Neutrophil (primary cell): ENCODE data around the gene MYL3.
A peak's percentile ranks its signal among the peaks of the same experiment; 100 is the strongest.

Experiments used
- H3K27ac ChIP-seq: fragments of 200-600 bp; sonication (generic); 2 replicates; pipeline ENCODE4 v1.5.1; 2016; ENCODE audit warnings: mild to moderate bottlenecking, moderate library complexity
- H3K27me3 ChIP-seq: fragments of 200-600 bp; sonication (generic); 2 replicates; pipeline ENCODE4 v1.6.0; 2016; ENCODE audit warnings: mild to moderate bottlenecking
- H3K36me3 ChIP-seq: fragments of 200-600 bp; sonication (generic); 2 replicates; pipeline ENCODE4 v1.5.1; 2017
- H3K4me1 ChIP-seq, 2 experiments: fragments of 200-600 bp in 1 of 2; sonication (generic) in 1 of 2; 1 replicate in 1 of 2; 2 replicates in 1 of 2; pipeline versions ENCODE4 v1.5.1 to v1.6.1; 2013 to 2016; ENCODE audit warnings: low read depth in 1 of 2, low read length in 1 of 2, mild to moderate bottlenecking in 1 of 2, moderate library complexity in 1 of 2; ENCODE audit not compliant: control insufficient read depth in 1 of 2, insufficient read depth in 1 of 2
- H3K4me3 ChIP-seq, 2 experiments: fragments of 200-600 bp in 1 of 2; sonication (generic) in 1 of 2; 1 replicate in 1 of 2; 2 replicates in 1 of 2; pipeline ENCODE4 v1.5.1; 2013 to 2016; ENCODE audit warnings: low read depth in 1 of 2, low read length in 1 of 2, mild to moderate bottlenecking in 1 of 2, moderate library complexity in 1 of 2
- H3K9me3 ChIP-seq: fragments of 200-600 bp; sonication (generic); 2 replicates; pipeline ENCODE4 v1.5.1; 2016
- TF ChIP-seq, protein P1 (sequence below): fragments of 200-600 bp; sonication (generic); IDR thresholded peaks from 2 replicates; pipeline ENCODE4 v1.5.1; 2016; ENCODE audit warnings: antibody characterized with exemption

Gene MYL3

DNA sequence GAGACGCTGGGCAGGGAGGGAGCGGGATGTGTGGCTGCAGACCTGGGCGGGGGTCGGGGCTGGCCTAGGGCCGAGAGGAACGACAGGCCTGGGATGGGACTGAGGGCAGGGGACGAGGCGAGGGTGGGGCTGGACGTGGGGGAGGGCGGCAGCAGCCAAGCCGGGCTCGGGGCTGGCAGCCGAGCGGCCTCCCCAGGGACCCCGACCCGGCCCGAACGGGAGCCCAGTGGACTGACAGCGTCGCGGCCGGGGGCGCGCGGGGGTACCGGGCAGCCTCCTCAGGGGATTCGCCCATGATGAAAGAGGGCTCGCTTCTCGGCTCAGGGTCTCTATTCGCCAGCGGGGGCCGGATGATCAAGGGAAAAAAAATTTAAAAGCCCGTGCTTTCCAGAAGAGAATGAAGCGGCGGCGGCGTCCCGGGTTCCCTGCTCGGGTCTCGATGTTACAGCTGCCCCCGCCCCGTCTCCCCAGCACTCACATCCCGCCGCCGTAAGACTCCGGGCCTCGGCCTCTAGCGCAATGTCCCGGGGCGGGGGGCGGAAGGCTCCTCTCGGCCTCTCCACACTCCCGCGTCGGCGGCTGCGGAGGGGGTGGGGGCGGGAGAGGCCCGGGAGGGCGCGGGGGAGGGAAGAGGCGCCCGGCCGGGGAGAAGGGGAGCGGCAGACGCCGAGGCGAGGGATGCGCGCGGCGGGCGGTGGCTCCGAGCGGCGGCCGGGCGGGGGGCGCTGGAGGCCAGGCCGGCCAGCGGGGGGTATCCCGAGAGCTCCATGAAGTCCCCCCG, 18.5 kb upstream of the MYL3 start:
- Histone ChIP-seq H3K36me3 (no peaks in the 10 kb centered on the region), H3K4me3 (peak overlapping the region in 1 of 2 experiments; percentile 56), H3K4me1 (peaks cover 5 to 23% of the 10 kb centered on the region in 2 experiments), H3K9me3 (no peaks in the 10 kb centered on the region), H3K27ac (no peak overlapping the region), H3K27me3 (peaks cover 88% of the 10 kb centered on the region)
- TF ChIP-seq, protein P1, sequence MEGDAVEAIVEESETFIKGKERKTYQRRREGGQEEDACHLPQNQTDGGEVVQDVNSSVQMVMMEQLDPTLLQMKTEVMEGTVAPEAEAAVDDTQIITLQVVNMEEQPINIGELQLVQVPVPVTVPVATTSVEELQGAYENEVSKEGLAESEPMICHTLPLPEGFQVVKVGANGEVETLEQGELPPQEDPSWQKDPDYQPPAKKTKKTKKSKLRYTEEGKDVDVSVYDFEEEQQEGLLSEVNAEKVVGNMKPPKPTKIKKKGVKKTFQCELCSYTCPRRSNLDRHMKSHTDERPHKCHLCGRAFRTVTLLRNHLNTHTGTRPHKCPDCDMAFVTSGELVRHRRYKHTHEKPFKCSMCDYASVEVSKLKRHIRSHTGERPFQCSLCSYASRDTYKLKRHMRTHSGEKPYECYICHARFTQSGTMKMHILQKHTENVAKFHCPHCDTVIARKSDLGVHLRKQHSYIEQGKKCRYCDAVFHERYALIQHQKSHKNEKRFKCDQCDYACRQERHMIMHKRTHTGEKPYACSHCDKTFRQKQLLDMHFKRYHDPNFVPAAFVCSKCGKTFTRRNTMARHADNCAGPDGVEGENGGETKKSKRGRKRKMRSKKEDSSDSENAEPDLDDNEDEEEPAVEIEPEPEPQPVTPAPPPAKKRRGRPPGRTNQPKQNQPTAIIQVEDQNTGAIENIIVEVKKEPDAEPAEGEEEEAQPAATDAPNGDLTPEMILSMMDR = no peak

DNA sequence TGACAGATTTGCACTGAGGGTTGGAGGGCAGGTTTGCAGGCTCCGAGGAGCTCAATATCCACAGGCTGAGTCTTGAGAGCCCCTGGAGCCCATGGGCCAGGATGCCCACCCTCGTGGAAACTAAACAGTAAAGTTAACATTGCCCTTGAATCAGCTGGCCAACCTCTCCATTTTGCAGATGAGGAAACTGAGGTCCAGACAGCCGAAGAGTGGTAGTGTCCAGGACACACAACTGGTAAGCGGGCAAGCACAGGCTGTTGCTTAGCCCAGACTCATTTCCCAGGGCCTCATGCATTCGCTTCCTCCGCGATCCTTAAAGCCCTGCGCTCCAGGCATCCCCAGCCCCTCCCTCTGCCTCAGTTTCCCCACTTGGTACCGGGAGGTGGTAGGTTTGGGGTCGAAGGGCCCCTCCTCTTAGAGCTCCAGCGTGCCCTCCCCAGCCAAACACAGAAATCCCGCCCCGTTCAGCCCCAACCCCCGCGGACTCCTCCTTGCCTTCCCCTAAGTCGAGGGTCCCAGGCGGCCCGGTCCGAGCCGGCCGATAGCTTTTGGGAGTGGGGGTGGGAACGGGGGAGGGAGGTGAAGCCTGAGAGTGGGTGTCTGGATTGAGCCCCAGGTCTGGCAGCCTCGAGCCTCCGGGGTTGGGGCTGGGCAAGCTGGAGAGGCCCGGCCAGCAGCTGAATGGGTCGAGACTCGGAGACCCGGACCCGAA, 17.8 kb upstream of the MYL3 start:
- TF ChIP-seq, protein P1 = no peak
- H3K9me3 ChIP-seq = no peaks in the 10 kb centered on the region
- peaks cover 82% of the 10 kb centered on the region for H3K27me3 ChIP-seq
- no peak overlapping the region for H3K4me3 ChIP-seq
- no peaks in the 10 kb centered on the region for H3K36me3 ChIP-seq
- H3K27ac ChIP-seq = no peak overlapping the region
- peaks cover 5 to 23% of the 10 kb centered on the region in 2 experiments for H3K4me1 ChIP-seq

DNA sequence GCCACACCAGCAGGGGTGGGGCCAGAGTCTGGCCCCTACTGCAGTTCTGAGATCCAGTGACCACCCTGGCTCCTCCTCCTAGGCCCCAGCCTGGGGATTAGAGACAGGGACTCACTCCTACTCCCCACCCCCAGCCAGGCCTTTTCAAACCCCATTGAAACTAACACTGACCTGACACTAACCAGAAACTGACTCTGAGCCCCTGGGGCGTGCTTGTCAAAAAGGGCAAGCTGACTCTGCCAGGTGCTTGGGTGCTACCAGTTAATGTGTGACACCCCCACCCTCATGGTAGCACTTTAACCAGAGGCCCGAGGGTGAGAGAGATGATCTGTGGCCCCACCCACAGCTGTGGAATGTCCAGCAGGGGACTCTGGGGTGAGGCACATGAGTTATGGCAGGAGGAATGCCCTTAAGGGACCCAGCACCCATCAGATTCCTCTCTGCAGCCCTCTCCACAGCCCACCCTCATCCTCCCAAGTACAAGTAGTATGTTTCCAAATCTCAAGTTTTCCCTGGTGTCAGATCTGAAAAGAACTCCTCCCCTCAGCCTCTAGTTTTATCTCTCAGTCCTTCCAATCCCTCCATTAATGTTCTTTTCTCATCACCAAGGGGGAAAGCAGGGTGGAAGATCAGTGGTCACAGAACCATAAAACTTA, 15.7 kb upstream of the MYL3 start:
- Histone ChIP-seq H3K27ac (no peak overlapping the region), H3K27me3 (peaks cover 82% of the 10 kb centered on the region), H3K36me3 (no peaks in the 10 kb centered on the region), H3K9me3 (no peaks in the 10 kb centered on the region), H3K4me1 (peaks cover 5 to 23% of the 10 kb centered on the region in 2 experiments), H3K4me3 (no peak overlapping the region)
- TF ChIP-seq, protein P1 = no peak

DNA sequence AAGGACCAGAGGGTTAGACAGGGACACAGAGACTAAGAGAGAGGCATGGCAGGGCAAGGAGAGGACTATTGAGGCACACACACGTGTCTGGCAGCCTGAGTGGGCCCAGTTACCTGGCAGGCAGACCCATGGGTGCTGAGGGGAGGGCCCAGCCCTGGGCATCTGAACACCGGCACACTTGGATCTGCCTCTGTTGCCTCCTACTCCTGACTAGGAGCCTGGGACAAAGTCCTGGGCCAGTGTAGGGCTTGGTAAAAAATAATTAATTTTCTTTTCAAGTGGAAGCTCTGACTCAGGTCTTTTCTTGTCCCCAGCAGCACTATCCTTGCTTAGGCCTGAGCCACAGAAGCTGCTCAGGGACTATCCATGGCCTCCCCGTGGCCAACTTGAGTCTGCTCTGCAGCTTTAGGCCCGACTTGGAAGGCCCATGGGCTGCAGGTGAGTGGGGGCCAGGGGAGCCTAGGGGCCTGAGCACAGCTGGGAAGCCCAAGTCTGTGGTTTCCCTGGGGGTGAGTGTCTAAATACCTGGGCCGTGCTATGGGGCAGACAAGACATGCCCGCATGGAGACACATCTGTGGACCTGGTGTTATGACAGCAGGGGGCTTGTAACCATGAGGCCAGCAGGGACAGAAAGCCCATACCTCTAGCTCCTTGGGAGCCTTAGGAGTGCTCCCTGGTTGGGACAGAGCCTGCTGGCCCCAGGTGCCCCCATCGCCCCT, 14.3 kb upstream of the MYL3 start, which contains the start of gene PTH1R:
TSS of gene PTH1R (plus strand) at position 316 of the 720 bp plus-strand sequence. CDS start 5,839 bp downstream, outside the sequence.
- Histone ChIP-seq H3K27me3 (peaks cover 82% of the 10 kb centered on the region), H3K9me3 (no peaks in the 10 kb centered on the region), H3K4me3 (no peak within 1 kb of the TSS), H3K27ac (no peak within 1 kb of the TSS), H3K4me1 (peaks cover 2 to 12% of the 10 kb centered on the region in 2 experiments), H3K36me3 (no peaks in the 10 kb centered on the region)
- TF ChIP-seq, protein P1 = no peak
